Retinal pigment epithelial cell (primary cell): ENCODE data around the gene RALGAPA2.

ENCODE experiments used
- DNase-seq: peaks from one replicate; pipeline ENCODE4 v3.0.0-alpha.2; 2010; ENCODE audit warnings: low read depth
- H3K4me3 ChIP-seq: 2 replicates; pipeline ENCODE4 v1.5.1; 2011; ENCODE audit warnings: mild to moderate bottlenecking, low read length, control low read depth, moderate library complexity
- CTCF ChIP-seq: conservative IDR thresholded peaks from 2 replicates; pipeline ENCODE4 v1.5.1; 2011; ENCODE audit warnings: low read depth, low read length, control low read depth, inconsistent platforms

Gene RALGAPA2

DNA sequence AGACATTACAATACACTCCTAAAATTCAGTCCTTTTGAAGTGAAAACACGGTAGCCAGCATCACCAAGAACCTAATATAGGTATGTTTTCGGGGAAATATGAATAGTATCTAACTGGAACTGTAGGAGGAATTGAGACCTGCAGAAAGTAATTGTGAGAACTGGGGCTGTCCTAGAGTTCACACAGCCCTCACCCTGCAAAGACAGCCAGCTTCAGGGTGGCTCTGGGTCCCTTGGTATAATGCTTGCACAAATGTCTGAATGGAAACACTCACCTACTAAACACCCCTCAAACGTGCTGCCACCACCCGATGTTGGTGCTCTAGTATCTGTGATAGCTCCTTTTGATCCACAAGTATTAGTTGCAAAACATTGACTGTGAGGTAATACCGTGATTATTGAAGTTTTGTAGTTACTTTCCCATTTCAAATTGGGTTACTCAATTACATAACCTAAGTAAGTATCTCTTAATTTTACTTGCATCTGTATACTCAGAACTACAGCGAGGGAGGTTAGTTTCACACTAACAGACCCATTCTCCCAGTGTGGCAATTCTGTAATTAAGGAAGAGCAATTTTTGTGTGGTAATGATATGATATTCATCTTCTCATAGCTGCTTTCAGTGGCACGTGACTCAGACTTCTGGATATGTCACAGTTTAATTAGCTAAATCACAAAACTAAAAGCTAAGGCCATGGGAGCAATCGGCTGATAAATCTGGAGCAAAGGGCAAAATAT is 215.0 kb downstream of the RALGAPA2 start:
- DNase-seq = no peak
- no peak for TF ChIP-seq CTCF

GRCh38 chr20:20495729-20496503 is 216.5 kb downstream of the RALGAPA2 start:
- no peak overlapping the region for H3K4me3 ChIP-seq
- TF ChIP-seq CTCF = no peak
- DNase-seq = no peak

More for the DNA sequence above, 215.0 kb downstream of the RALGAPA2 start:
- no peak overlapping the region for H3K4me3 ChIP-seq

DNA sequence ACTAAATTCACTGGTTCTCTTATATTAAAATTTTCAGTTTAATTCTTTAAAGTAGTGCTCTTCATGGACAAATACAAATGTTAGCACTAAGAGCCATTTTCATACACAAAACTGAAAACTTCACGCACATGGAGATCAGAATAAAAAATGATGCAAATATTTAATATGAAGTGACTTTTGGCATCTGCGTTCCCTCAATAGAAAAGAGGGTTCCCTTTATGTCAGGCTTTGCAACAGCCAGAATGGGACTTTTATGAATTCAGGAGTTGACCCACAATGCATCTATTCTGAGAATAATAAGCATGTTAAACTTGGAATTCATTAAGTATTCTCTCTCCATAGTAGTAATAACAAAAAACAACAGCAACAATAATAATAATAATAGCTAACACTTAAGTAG is 218.7 kb downstream of the RALGAPA2 start:
- TF ChIP-seq CTCF = no peak
- no peak for DNase-seq
- H3K4me3 ChIP-seq = no peak overlapping the region

DNA sequence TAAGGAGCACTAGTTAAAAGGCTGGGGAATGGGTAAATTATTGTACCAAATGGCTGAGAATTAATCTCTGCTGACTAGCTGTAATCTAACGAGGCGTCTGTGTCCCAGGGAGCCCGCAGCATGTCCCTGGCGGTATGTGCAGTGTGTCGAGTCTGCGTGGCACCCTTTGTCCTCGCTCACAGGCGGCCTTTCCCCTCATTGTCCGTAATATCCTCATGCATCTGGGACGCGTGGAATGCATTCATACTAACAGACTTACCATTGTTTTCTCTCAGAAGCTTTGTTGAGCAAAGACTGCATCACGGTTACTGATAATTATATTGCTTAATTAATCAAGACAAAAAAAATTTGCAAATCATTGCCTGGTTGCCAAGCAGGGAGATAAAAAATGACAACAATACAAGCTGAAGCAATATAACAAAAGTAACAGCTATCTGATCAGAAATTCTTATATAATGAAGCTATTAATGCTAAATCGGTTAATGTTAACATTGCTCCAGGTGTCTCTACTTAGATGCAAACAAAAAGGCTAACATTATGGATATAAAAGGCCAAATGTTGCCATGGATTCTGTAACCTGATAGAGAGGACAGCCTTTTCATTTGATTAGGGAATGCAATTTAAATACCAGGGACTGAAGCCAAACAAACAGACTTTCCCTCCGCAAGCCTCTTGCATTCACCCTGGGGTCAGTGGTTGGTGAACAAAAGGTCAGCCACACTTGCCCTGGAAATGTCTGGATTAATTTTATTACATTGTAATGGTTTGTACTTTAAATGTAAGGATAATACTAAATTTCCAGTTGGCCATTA is 219.7 kb downstream of the RALGAPA2 start:
- peak; percentile 39 for DNase-seq
- no peak for TF ChIP-seq CTCF
- H3K4me3 ChIP-seq = no peak overlapping the region

GRCh38 chr20:20491784-20492264 is 220.6 kb downstream of the RALGAPA2 start:
- no peak overlapping the region for H3K4me3 ChIP-seq
- TF ChIP-seq CTCF = no peak
- DNase-seq = no peak

DNA sequence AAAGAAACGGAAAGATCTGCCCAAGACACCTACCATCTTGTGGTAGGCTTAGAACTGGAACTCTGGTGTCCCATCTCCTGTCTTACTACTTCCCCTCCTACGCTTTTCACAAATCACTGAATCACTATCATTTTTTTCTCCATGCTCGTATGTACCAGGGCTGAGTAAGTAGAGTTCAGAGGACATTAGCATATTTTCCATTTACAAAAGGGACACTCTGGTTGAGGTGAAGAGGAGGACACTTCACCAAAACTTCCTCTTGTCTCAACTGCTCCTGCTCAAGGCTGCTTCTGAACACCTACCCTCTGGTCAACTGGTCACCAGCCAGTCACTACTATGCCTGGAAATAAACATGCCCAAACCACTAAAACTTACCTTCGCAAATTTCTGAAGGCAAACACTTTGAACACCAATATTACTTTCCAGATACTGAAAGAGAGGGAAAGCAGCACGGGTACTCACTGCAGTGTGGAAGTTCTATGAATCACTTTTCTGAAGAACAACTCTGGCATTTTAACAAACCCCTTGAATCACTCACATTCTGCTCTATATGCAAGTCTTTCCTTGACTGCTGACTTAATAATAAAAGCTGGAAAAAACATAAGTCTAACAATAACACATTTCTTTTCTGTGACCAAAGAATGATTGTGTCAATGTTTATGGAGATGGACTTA is 221.2 kb downstream of the RALGAPA2 start:
- H3K4me3 ChIP-seq = no peak overlapping the region
- TF ChIP-seq CTCF = no peak
- DNase-seq = peak; percentile 7
